Measurements from ENCODE around the gene ABHD4.

The ABHD4 gene

GRCh38 chr14:22593601-22594000 is 4.5 kb upstream of the ABHD4 start:
- H3K4me3 ChIP-seq (ENCODE audit: low read depth, low read length) = no peak overlapping the region
- no peak overlapping the region for H3K9ac ChIP-seq (ENCODE audit: low read depth, low read length)
- no peaks in the 10 kb centered on the region for H3K27me3 ChIP-seq (ENCODE audit: control insufficient read depth, insufficient read depth, low read length)

GRCh38 chr14:22594156-22594716 is 3.9 kb upstream of the ABHD4 start:
- no peak overlapping the region for H3K4me3 ChIP-seq (ENCODE audit: low read depth, low read length)
- no peaks in the 10 kb centered on the region for H3K27me3 ChIP-seq (ENCODE audit: control insufficient read depth, insufficient read depth, low read length)
- no peaks in the 10 kb centered on the region for H3K36me3 ChIP-seq (ENCODE audit: control insufficient read depth, insufficient read depth, low read length)
- no peak overlapping the region for H3K27ac ChIP-seq (ENCODE audit: low read depth, low read length)
- H3K4me1 ChIP-seq (ENCODE audit: control insufficient read depth, insufficient read depth, low read length) = peaks cover 23% of the 10 kb centered on the region
- H3K9me3 ChIP-seq (ENCODE audit: control insufficient read depth, insufficient read depth, low read length) = no peaks in the 10 kb centered on the region
- no peak overlapping the region for H3K9ac ChIP-seq (ENCODE audit: low read depth, low read length)

More at GRCh38 chr14:22593601-22594000, 4.5 kb upstream of the ABHD4 start:
- Histone ChIP-seq H3K4me1 (ENCODE audit: control insufficient read depth, insufficient read depth, low read length) (peaks cover 19% of the 10 kb centered on the region), H3K9me3 (ENCODE audit: control insufficient read depth, insufficient read depth, low read length) (no peaks in the 10 kb centered on the region), H3K36me3 (ENCODE audit: control insufficient read depth, insufficient read depth, low read length) (no peaks in the 10 kb centered on the region), H3K27ac (ENCODE audit: low read depth, low read length) (no peak overlapping the region)

- H3K27ac ChIP-seq (ENCODE audit: low read depth, low read length) = no peak overlapping the region
- H3K9me3 ChIP-seq (ENCODE audit: control insufficient read depth, insufficient read depth, low read length) = no peaks in the 10 kb centered on the region
- H3K4me3 ChIP-seq (ENCODE audit: low read depth, low read length) = no peak overlapping the region
- H3K4me1 ChIP-seq (ENCODE audit: control insufficient read depth, insufficient read depth, low read length) = peaks cover 24% of the 10 kb centered on the region
- H3K27me3 ChIP-seq (ENCODE audit: control insufficient read depth, insufficient read depth, low read length) = no peaks in the 10 kb centered on the region
- no peak overlapping the region for H3K9ac ChIP-seq (ENCODE audit: low read depth, low read length)
- peaks cover 12% of the 10 kb centered on the region for H3K36me3 ChIP-seq (ENCODE audit: control insufficient read depth, insufficient read depth, low read length)
These were observed 1.7 kb upstream of the ABHD4 start for GRCh38 chr14:22596354-22596879.

GRCh38 chr14:22597265-22597664 is 835 bp upstream of the ABHD4 start:
- Histone ChIP-seq H3K4me1 (ENCODE audit: control insufficient read depth, insufficient read depth, low read length) (peaks cover 24% of the 10 kb centered on the region), H3K27me3 (ENCODE audit: control insufficient read depth, insufficient read depth, low read length) (no peaks in the 10 kb centered on the region), H3K36me3 (ENCODE audit: control insufficient read depth, insufficient read depth, low read length) (peaks cover 21% of the 10 kb centered on the region), H3K4me3 (ENCODE audit: low read depth, low read length) (peak overlapping the region; percentile 94), H3K9me3 (ENCODE audit: control insufficient read depth, insufficient read depth, low read length) (no peaks in the 10 kb centered on the region), H3K27ac (ENCODE audit: low read depth, low read length) (peak overlapping the region; percentile 90), H3K9ac (ENCODE audit: low read depth, low read length) (no peak overlapping the region)

- Histone ChIP-seq H3K27me3 (ENCODE audit: control insufficient read depth, insufficient read depth, low read length) (no peaks in the 10 kb centered on the region), H3K4me3 (ENCODE audit: low read depth, low read length) (peak overlapping the region; percentile 94), H3K27ac (ENCODE audit: low read depth, low read length) (peak overlapping the region; percentile 90), H3K9me3 (ENCODE audit: control insufficient read depth, insufficient read depth, low read length) (no peaks in the 10 kb centered on the region), H3K9ac (ENCODE audit: low read depth, low read length) (peak overlapping the region; percentile 41), H3K4me1 (ENCODE audit: control insufficient read depth, insufficient read depth, low read length) (peaks cover 24% of the 10 kb centered on the region), H3K36me3 (ENCODE audit: control insufficient read depth, insufficient read depth, low read length) (peaks cover 25% of the 10 kb centered on the region)
These were observed 365 bp upstream of the ABHD4 start for GRCh38 chr14:22597771-22598098.

- Histone ChIP-seq H3K27ac (ENCODE audit: low read depth, low read length) (peak overlapping the region; percentile 90), H3K9ac (ENCODE audit: low read depth, low read length) (peak overlapping the region; percentile 72), H3K4me1 (ENCODE audit: control insufficient read depth, insufficient read depth, low read length) (peaks cover 16% of the 10 kb centered on the region), H3K4me3 (ENCODE audit: low read depth, low read length) (peak overlapping the region; percentile 94), H3K36me3 (ENCODE audit: control insufficient read depth, insufficient read depth, low read length) (peaks cover 37% of the 10 kb centered on the region), H3K9me3 (ENCODE audit: control insufficient read depth, insufficient read depth, low read length) (no peaks in the 10 kb centered on the region), H3K27me3 (ENCODE audit: control insufficient read depth, insufficient read depth, low read length) (no peaks in the 10 kb centered on the region)
These were observed 770 bp downstream of the ABHD4 start for GRCh38 chr14:22598896-22599244.

GRCh38 chr14:22599349-22599748 is 1.2 kb downstream of the ABHD4 start:
- no peaks in the 10 kb centered on the region for H3K9me3 ChIP-seq (ENCODE audit: control insufficient read depth, insufficient read depth, low read length)
- H3K36me3 ChIP-seq (ENCODE audit: control insufficient read depth, insufficient read depth, low read length) = peaks cover 38% of the 10 kb centered on the region
- peaks cover 16% of the 10 kb centered on the region for H3K4me1 ChIP-seq (ENCODE audit: control insufficient read depth, insufficient read depth, low read length)
- peak overlapping the region; percentile 90 for H3K27ac ChIP-seq (ENCODE audit: low read depth, low read length)
- H3K27me3 ChIP-seq (ENCODE audit: control insufficient read depth, insufficient read depth, low read length) = no peaks in the 10 kb centered on the region
- peak overlapping the region; percentile 94 for H3K4me3 ChIP-seq (ENCODE audit: low read depth, low read length)
- peak overlapping the region; percentile 72; the same call in 1 of the 2 replicates for H3K9ac ChIP-seq (ENCODE audit: low read depth, low read length)

GRCh38 chr14:22600027-22600426 is 1.9 kb downstream of the ABHD4 start:
- peak overlapping the region; percentile 94; the same call in 1 of the 2 replicates for H3K4me3 ChIP-seq (ENCODE audit: low read depth, low read length)
- H3K9me3 ChIP-seq (ENCODE audit: control insufficient read depth, insufficient read depth, low read length) = no peaks in the 10 kb centered on the region
- peaks cover 45% of the 10 kb centered on the region for H3K36me3 ChIP-seq (ENCODE audit: control insufficient read depth, insufficient read depth, low read length)
- H3K27me3 ChIP-seq (ENCODE audit: control insufficient read depth, insufficient read depth, low read length) = no peaks in the 10 kb centered on the region
- H3K4me1 ChIP-seq (ENCODE audit: control insufficient read depth, insufficient read depth, low read length) = peaks cover 16% of the 10 kb centered on the region
- H3K9ac ChIP-seq (ENCODE audit: low read depth, low read length) = no peak overlapping the region
- H3K27ac ChIP-seq (ENCODE audit: low read depth, low read length) = no peak overlapping the region

GRCh38 chr14:22601456-22601855 is 3.4 kb downstream of the ABHD4 start:
- Histone ChIP-seq H3K4me1 (ENCODE audit: control insufficient read depth, insufficient read depth, low read length) (peaks cover 16% of the 10 kb centered on the region), H3K27ac (ENCODE audit: low read depth, low read length) (no peak overlapping the region), H3K9me3 (ENCODE audit: control insufficient read depth, insufficient read depth, low read length) (no peaks in the 10 kb centered on the region), H3K27me3 (ENCODE audit: control insufficient read depth, insufficient read depth, low read length) (no peaks in the 10 kb centered on the region), H3K4me3 (ENCODE audit: low read depth, low read length) (no peak overlapping the region), H3K36me3 (ENCODE audit: control insufficient read depth, insufficient read depth, low read length) (peaks cover 59% of the 10 kb centered on the region), H3K9ac (ENCODE audit: low read depth, low read length) (no peak overlapping the region)

GRCh38 chr14:22601996-22602395 is 3.9 kb downstream of the ABHD4 start:
- Histone ChIP-seq H3K27me3 (ENCODE audit: control insufficient read depth, insufficient read depth, low read length) (no peaks in the 10 kb centered on the region), H3K4me3 (ENCODE audit: low read depth, low read length) (no peak overlapping the region), H3K4me1 (ENCODE audit: control insufficient read depth, insufficient read depth, low read length) (peaks cover 16% of the 10 kb centered on the region), H3K36me3 (ENCODE audit: control insufficient read depth, insufficient read depth, low read length) (peaks cover 65% of the 10 kb centered on the region), H3K27ac (ENCODE audit: low read depth, low read length) (no peak overlapping the region), H3K9ac (ENCODE audit: low read depth, low read length) (no peak overlapping the region), H3K9me3 (ENCODE audit: control insufficient read depth, insufficient read depth, low read length) (no peaks in the 10 kb centered on the region)

GRCh38 chr14:22602862-22603261 is 4.8 kb downstream of the ABHD4 start:
- Histone ChIP-seq H3K27ac (ENCODE audit: low read depth, low read length) (no peak overlapping the region), H3K4me1 (ENCODE audit: control insufficient read depth, insufficient read depth, low read length) (peaks cover 8% of the 10 kb centered on the region), H3K27me3 (ENCODE audit: control insufficient read depth, insufficient read depth, low read length) (no peaks in the 10 kb centered on the region), H3K9ac (ENCODE audit: low read depth, low read length) (no peak overlapping the region), H3K9me3 (ENCODE audit: control insufficient read depth, insufficient read depth, low read length) (no peaks in the 10 kb centered on the region), H3K36me3 (ENCODE audit: control insufficient read depth, insufficient read depth, low read length) (peaks cover 73% of the 10 kb centered on the region), H3K4me3 (ENCODE audit: low read depth, low read length) (no peak overlapping the region)

Data from HUES48 (cell line).